ENCODE results near the gene ATRN. TPM values are rescaled to one million over a fixed set of nuclear protein-coding genes. Genes with fewer than 3 reads are reported as not detected.
A peak's percentile ranks its signal among the peaks of the same experiment; 100 is the strongest.

Gene ATRN
- total RNA-seq, 1 experiment from 2014 or later = 19.9 TPM

GRCh38 chr20:3470627-3471396 lies at the start of gene ATRN (continued):
- TF ChIP-seq STAT6 (CRISPR knock-in tag; conservative IDR thresholded peaks at IDR 0.05; ENCODE audit: low read depth) (no peak), ZNF219 (CRISPR knock-in tag; IDR thresholded peaks at IDR 0.05; ENCODE audit: borderline replicate concordance) (no peak), ZNF138 (CRISPR knock-in tag; conservative IDR thresholded peaks at IDR 0.05) (no peak; the same call in 1 of the 2 replicates), NFE2L1 (CRISPR knock-in tag; IDR thresholded peaks at IDR 0.05) (peak; percentile 10; the same call in 1 of the 2 replicates), ERG (CRISPR knock-in tag; IDR thresholded peaks at IDR 0.05) (no peak), ZNF232 (CRISPR knock-in tag; IDR thresholded peaks at IDR 0.05) (no peak), ZNF532 (CRISPR knock-in tag; IDR thresholded peaks at IDR 0.05; ENCODE audit: borderline replicate concordance) (no peak), FOXP1 (CRISPR knock-in tag; IDR thresholded peaks at IDR 0.05; ENCODE audit: borderline replicate concordance) (0 out of 2 replicates have a peak, but pooled peaks have one; percentile 68)
- TF ChIP-seq, protein P1, sequence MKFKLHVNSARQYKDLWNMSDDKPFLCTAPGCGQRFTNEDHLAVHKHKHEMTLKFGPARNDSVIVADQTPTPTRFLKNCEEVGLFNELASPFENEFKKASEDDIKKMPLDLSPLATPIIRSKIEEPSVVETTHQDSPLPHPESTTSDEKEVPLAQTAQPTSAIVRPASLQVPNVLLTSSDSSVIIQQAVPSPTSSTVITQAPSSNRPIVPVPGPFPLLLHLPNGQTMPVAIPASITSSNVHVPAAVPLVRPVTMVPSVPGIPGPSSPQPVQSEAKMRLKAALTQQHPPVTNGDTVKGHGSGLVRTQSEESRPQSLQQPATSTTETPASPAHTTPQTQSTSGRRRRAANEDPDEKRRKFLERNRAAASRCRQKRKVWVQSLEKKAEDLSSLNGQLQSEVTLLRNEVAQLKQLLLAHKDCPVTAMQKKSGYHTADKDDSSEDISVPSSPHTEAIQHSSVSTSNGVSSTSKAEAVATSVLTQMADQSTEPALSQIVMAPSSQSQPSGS (CRISPR knock-in tag; IDR thresholded peaks at IDR 0.05; ENCODE audit: borderline replicate concordance, low read depth) = no peak

- ATAC-seq = 0 out of 2 replicates have a peak, but pooled peaks have one; percentile 43
- POLR2A ChIA-PET = no interaction called here
- Mint-ChIP-seq H3K4me1 (peaks cover 17% of the 10 kb centered on the region), H3K27me3 (ENCODE audit: low read depth) (no peaks in the 10 kb centered on the region), H3K9me3 (peaks cover 2% of the 10 kb centered on the region), H3K36me3 (no peaks in the 10 kb centered on the region), H3K27ac (peak overlapping the region; percentile 42), H3K4me3 (no peak overlapping the region)
- no peak for DNase-seq (ENCODE audit: low spot score)
- CTCF ChIA-PET = no interaction called here
- TF ChIP-seq ETV6 (CRISPR knock-in tag; IDR thresholded peaks at IDR 0.05) (no peak), SOX15 (CRISPR knock-in tag; IDR thresholded peaks at IDR 0.05) (no peak), NR1H2 (CRISPR knock-in tag; IDR thresholded peaks at IDR 0.05) (no peak), TCF7 (CRISPR knock-in tag; IDR thresholded peaks at IDR 0.05; ENCODE audit: low read depth) (no peak), ZNF121 (CRISPR knock-in tag; IDR thresholded peaks at IDR 0.05) (no peak), FOXP4 (CRISPR knock-in tag; IDR thresholded peaks at IDR 0.05) (no peak), TEAD1 (CRISPR knock-in tag; IDR thresholded peaks at IDR 0.05) (no peak), ZNF317 (CRISPR knock-in tag; IDR thresholded peaks at IDR 0.05; ENCODE audit: borderline replicate concordance, low read depth) (no peak)
- TF ChIP-seq, protein P2, sequence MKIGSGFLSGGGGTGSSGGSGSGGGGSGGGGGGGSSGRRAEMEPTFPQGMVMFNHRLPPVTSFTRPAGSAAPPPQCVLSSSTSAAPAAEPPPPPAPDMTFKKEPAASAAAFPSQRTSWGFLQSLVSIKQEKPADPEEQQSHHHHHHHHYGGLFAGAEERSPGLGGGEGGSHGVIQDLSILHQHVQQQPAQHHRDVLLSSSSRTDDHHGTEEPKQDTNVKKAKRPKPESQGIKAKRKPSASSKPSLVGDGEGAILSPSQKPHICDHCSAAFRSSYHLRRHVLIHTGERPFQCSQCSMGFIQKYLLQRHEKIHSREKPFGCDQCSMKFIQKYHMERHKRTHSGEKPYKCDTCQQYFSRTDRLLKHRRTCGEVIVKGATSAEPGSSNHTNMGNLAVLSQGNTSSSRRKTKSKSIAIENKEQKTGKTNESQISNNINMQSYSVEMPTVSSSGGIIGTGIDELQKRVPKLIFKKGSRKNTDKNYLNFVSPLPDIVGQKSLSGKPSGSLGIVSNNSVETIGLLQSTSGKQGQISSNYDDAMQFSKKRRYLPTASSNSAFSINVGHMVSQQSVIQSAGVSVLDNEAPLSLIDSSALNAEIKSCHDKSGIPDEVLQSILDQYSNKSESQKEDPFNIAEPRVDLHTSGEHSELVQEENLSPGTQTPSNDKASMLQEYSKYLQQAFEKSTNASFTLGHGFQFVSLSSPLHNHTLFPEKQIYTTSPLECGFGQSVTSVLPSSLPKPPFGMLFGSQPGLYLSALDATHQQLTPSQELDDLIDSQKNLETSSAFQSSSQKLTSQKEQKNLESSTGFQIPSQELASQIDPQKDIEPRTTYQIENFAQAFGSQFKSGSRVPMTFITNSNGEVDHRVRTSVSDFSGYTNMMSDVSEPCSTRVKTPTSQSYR (CRISPR knock-in tag; IDR thresholded peaks at IDR 0.05) = no peak
- TF ChIP-seq, protein P3, sequence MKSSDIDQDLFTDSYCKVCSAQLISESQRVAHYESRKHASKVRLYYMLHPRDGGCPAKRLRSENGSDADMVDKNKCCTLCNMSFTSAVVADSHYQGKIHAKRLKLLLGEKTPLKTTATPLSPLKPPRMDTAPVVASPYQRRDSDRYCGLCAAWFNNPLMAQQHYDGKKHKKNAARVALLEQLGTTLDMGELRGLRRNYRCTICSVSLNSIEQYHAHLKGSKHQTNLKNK (CRISPR knock-in tag; IDR thresholded peaks at IDR 0.05) = no peak
Observed at GRCh38 chr20:3421985-3422384, 48.8 kb upstream of the ATRN start.
